ENCODE measurements around the gene NPDC1. TPM values are rescaled to one million over a fixed set of nuclear protein-coding genes. Genes with fewer than 3 reads are reported as not detected.

The NPDC1 gene
- polyA plus RNA-seq, 2 of the 4 experiments (the other 2 are of a cell fraction) = 12.7 to 40.6 TPM

DNA sequence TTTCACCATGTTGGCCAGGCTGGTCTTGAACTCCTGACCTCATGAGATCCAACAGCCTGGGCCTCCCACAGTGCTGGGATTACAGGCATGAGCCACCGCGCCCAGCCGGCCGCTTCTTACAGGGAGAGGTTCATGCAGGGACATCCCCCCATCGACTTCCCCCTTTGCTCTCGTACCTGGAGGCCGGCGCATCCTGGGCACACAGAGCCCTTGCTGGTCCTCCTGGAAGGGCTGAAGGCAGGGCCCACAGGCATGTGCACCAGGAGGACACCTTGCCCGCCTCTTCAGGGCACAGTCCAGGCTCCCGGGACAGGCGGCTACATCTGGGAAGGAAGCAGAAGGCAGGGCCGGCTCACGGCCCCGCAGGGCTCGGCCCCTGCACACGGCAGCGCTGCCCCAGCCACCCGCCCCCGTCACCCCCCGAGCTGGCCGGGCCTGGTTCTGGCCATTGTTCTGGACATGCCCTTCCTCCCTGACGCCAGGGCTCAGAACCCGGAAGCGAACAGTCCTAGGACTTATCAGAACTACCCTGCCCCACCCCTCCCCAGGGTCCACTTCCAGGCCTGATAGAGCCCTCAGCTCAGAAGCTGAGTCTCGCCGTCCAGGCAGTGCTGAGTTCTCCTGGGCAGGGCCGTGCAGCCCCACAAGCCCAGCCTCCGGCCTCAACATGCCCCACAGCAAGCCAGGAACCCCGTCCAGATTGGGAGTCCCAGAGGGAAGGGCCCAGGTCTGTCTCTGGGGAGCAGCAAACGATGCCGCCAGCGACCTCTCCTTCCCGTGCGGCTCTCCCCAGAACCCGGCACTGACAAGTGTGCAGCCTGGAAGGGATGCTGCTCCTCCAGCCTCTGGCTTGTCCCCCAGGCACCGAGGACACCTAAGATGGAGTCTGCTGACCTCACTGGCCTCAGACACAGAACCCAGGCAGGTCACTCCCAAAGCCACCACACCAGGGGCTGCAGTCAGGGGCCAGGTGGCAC is 2.9 kb downstream of the NPDC1 start:
- CTCF ChIA-PET = interaction anchor here (0.6 to 12.7 kb wide), 5 partner anchors 8 to 38 kb away, joined by 3 to 207 read pairs (median 28); partner anchors contain the start of genes ABCA2, FUT7 and SAPCD2
- TF ChIP-seq TFCP2L1 (CRISPR knock-in tag; IDR thresholded peaks at IDR 0.05) (no peak), BHLHE40 (IDR thresholded peaks at IDR 0.05; ENCODE audit: low read depth, low read length) (no peak)
- Histone ChIP-seq H3K4me2 (no peak overlapping the region), H3K9me3 (no peaks in the 10 kb centered on the region), H3K4me3 (no peak overlapping the region), H3K4me1 (peaks cover 15% of the 10 kb centered on the region), H3K27ac (no peak overlapping the region)
- POLR2A ChIA-PET = no interaction called here
- DNase-seq (ENCODE audit: low read depth in 1 of 2, low spot score in 1 of 2) = no peak
- ATAC-seq = no peak
- FAIRE-seq = no peak
- 87% methylated on average over 23 of the region's 36 CpGs for WGBS (ENCODE audit: missing lambda C conversion rate)

DNA sequence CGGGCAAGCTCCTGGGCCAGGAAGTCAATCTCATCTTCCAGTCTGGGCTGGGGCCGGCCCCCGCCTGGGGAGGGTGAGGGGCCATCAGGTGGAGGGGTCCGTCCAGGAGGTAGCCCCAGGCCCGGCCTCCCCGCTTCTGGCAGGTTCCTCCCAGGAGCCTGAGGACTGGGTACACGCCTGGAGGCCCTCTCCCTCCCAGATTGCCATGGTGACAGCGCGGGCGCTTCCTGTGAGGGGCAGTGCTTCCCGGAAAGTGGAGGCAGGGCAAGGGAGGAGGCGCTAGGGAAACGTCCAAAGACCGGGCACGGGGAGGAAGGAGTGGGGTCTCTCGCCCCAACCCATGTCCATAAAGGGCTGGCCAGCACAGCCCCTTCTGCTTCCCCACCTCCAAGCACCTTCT is 4.9 kb downstream of the NPDC1 start:
- H3K9me3 ChIP-seq = no peaks in the 10 kb centered on the region
- no peak overlapping the region for H3K4me3 ChIP-seq
- DNase-seq (ENCODE audit: low read depth in 1 of 2, low spot score in 1 of 2) (no peak), FAIRE-seq (no peak), ATAC-seq (no peak)
- H3K4me1 ChIP-seq = peaks cover 15% of the 10 kb centered on the region
- CTCF ChIA-PET = interaction anchor here (4.4 to 20.4 kb wide), 4 partner anchors 13 to 92 kb away, joined by 48 to 282 read pairs (median 188); partner anchors contain the start of genes ABCA2, C8G, FBXW5 and LCN12
- H3K4me2 ChIP-seq = no peak overlapping the region
- no peak overlapping the region for H3K27ac ChIP-seq
- 60% methylated on average over 13 of the region's 16 CpGs for WGBS (ENCODE audit: missing lambda C conversion rate)
- POLR2A ChIA-PET = no interaction called here
- TF ChIP-seq GATA3 (IDR thresholded peaks at IDR 0.05; ENCODE audit: borderline replicate concordance) = no peak
- TF ChIP-seq NR3C1 (IDR thresholded peaks at IDR 0.05) = no peak
- no peak for TF ChIP-seq MYC (IDR thresholded peaks at IDR 0.05; ENCODE audit: borderline replicate concordance, low read length)
- no peak for TF ChIP-seq MAFK (IDR thresholded peaks at IDR 0.05; ENCODE audit: partially characterized antibody)
- TF ChIP-seq EHMT2 (IDR thresholded peaks at IDR 0.05; ENCODE audit: low read depth) = no peak
- TF ChIP-seq CEBPB (IDR thresholded peaks at IDR 0.05) = no peak
- TF ChIP-seq KDM5A (IDR thresholded peaks at IDR 0.05) = no peak
- no peak for TF ChIP-seq RARB (CRISPR knock-in tag; IDR thresholded peaks at IDR 0.05)
- TF ChIP-seq, protein P1, sequence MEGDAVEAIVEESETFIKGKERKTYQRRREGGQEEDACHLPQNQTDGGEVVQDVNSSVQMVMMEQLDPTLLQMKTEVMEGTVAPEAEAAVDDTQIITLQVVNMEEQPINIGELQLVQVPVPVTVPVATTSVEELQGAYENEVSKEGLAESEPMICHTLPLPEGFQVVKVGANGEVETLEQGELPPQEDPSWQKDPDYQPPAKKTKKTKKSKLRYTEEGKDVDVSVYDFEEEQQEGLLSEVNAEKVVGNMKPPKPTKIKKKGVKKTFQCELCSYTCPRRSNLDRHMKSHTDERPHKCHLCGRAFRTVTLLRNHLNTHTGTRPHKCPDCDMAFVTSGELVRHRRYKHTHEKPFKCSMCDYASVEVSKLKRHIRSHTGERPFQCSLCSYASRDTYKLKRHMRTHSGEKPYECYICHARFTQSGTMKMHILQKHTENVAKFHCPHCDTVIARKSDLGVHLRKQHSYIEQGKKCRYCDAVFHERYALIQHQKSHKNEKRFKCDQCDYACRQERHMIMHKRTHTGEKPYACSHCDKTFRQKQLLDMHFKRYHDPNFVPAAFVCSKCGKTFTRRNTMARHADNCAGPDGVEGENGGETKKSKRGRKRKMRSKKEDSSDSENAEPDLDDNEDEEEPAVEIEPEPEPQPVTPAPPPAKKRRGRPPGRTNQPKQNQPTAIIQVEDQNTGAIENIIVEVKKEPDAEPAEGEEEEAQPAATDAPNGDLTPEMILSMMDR (IDR thresholded peaks at IDR 0.05) = no peak
- no peak for TF ChIP-seq NPAS2 (CRISPR knock-in tag; IDR thresholded peaks at IDR 0.05; ENCODE audit: borderline replicate concordance)

DNA sequence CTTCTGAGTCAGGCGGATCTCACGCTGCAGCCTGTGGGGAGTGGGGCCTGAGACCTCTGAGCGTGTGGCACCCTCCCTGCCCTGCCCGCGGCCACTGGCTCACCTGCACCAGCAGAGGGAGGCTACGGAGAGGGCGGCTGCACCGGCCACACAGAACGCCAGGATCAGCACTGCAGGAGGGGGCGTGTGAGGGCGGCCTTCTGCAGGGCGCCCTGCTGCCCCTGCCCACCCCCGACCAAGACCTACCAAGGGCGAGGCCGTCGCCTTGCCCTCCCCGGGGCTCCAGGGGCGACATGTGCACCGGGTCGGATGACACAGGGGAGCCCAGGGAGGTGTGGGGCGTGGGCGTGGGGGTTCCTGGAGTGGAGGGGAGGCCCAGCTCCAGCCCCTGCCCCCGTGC is 5.4 kb downstream of the NPDC1 start:
- CTCF ChIA-PET = interaction anchor here (8.2 to 20.4 kb wide), 3 partner anchors 17 to 92 kb away, joined by 169 to 282 read pairs (median 207); partner anchors contain the start of genes ABCA2, C8G, FBXW5 and LCN12
- peaks cover 16% of the 10 kb centered on the region for H3K4me1 ChIP-seq
- ATAC-seq (no peak; a peak in 1 of 6 replicates), FAIRE-seq (no peak), DNase-seq (ENCODE audit: low read depth in 1 of 2, low spot score in 1 of 2) (no peak)
- 85% methylated on average over 14 of the region's 23 CpGs for whole genome bisulfite sequencing (ENCODE audit: missing lambda C conversion rate)
- no peak overlapping the region for H3K4me2 ChIP-seq
- no peaks in the 10 kb centered on the region for H3K9me3 ChIP-seq
- POLR2A ChIA-PET = no interaction called here
- no peak overlapping the region for H3K27ac ChIP-seq
- H3K4me3 ChIP-seq = no peak overlapping the region
- no peak for TF ChIP-seq RAD21 (conservative IDR thresholded peaks at IDR 0.05 in 1 of 2, IDR thresholded peaks at IDR 0.05 in 1 of 2)
- TF ChIP-seq RFX5 (IDR thresholded peaks at IDR 0.05) = no peak
- no peak for TF ChIP-seq RNF2 (IDR thresholded peaks at IDR 0.05; ENCODE audit: borderline replicate concordance, low read depth)
- TF ChIP-seq BHLHE40 (IDR thresholded peaks at IDR 0.05; ENCODE audit: low read depth, low read length) = no peak
- TF ChIP-seq, protein P2, sequence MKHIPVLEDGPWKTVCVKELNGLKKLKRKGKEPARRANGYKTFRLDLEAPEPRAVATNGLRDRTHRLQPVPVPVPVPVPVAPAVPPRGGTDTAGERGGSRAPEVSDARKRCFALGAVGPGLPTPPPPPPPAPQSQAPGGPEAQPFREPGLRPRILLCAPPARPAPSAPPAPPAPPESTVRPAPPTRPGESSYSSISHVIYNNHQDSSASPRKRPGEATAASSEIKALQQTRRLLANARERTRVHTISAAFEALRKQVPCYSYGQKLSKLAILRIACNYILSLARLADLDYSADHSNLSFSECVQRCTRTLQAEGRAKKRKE (CRISPR knock-in tag; IDR thresholded peaks at IDR 0.05; ENCODE audit: low read depth) = no peak
- TF ChIP-seq, protein P3, sequence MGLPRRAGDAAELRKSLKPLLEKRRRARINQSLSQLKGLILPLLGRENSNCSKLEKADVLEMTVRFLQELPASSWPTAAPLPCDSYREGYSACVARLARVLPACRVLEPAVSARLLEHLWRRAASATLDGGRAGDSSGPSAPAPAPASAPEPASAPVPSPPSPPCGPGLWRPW (IDR thresholded peaks at IDR 0.05) = no peak
- TF ChIP-seq EP300 (IDR thresholded peaks at IDR 0.05) = no peak
- no peak for TF ChIP-seq GATA3 (IDR thresholded peaks at IDR 0.05; ENCODE audit: borderline replicate concordance)
- TF ChIP-seq, protein P1 (IDR thresholded peaks at IDR 0.05) = no peak
- TF ChIP-seq CBX2 (IDR thresholded peaks at IDR 0.05; ENCODE audit: borderline replicate concordance, low read depth) = no peak
- no peak for TF ChIP-seq RARB (CRISPR knock-in tag; IDR thresholded peaks at IDR 0.05)
- TF ChIP-seq, protein P4, sequence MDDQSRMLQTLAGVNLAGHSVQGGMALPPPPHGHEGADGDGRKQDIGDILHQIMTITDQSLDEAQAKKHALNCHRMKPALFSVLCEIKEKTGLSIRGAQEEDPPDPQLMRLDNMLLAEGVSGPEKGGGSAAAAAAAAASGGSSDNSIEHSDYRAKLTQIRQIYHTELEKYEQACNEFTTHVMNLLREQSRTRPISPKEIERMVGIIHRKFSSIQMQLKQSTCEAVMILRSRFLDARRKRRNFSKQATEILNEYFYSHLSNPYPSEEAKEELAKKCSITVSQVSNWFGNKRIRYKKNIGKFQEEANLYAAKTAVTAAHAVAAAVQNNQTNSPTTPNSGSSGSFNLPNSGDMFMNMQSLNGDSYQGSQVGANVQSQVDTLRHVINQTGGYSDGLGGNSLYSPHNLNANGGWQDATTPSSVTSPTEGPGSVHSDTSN (IDR thresholded peaks at IDR 0.05) = no peak
- TF ChIP-seq ZSCAN20 (CRISPR knock-in tag; IDR thresholded peaks at IDR 0.05) = no peak
- TF ChIP-seq POLR2A (IDR thresholded peaks at IDR 0.05; ENCODE audit: low read length) = no peak
- TF ChIP-seq EHF (CRISPR knock-in tag; IDR thresholded peaks at IDR 0.05) = no peak
- TF ChIP-seq, protein P5, sequence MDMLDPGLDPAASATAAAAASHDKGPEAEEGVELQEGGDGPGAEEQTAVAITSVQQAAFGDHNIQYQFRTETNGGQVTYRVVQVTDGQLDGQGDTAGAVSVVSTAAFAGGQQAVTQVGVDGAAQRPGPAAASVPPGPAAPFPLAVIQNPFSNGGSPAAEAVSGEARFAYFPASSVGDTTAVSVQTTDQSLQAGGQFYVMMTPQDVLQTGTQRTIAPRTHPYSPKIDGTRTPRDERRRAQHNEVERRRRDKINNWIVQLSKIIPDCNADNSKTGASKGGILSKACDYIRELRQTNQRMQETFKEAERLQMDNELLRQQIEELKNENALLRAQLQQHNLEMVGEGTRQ (IDR thresholded peaks at IDR 0.05) = no peak
- TF ChIP-seq FOSB (CRISPR knock-in tag; IDR thresholded peaks at IDR 0.05) = no peak
- TF ChIP-seq NPAS2 (CRISPR knock-in tag; IDR thresholded peaks at IDR 0.05; ENCODE audit: borderline replicate concordance) = no peak
